ENCODE results near the gene CFAP161. TPM values are rescaled to one million over a fixed set of nuclear protein-coding genes. Genes with fewer than 3 reads are reported as not detected.
"Not testable (repeated sequence)": the region's sequence is repeated elsewhere in the genome, so short reads cannot be mapped to it uniquely, and the experiment has no call there.

Gene CFAP161
- total RNA-seq, 1 experiment from 2014 or later, result 2.7 TPM

DNA sequence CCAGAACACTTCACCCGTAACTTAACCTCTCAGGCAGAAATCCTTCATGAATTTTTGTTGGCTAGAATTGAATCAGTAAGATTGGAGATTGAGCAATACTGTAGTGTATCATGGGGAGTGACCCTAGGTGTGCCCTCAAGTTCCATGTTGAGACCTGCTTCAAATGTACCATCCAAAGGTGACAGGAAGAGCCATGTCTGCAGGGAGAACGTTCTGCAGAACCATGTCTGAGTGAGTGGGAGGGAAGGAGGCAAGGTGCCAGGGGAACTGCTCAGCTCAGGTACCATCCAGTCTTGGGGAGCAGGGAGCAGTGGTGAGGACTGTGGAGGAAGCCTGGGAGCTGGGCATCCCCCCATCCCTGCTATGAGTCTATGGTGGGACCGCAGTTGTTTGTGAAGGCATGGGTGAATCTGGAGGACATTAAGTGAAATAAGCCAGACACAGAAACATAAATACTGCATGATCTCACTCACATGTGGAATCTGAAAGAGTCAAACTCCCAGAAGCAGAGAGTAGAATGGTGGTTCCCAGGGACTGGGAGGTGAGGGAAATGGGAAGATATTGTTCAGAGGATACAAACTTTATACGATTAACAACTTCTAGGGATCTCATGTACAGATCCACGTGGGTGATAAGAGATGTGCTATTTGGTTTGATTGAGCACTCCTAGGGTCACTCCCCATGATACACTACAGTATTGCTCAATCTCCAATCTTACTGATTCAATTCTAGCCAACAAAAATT, 23.3 kb downstream of the CFAP161 start:
- DNase-seq (ENCODE audit: low read depth, low spot score) (no peak), ATAC-seq (no peak)
- no TSS peak for BruUV-seq (replicated peaks)
- Histone ChIP-seq H3K9me3 (ENCODE audit: control insufficient read depth, insufficient read depth, low read depth, low read length) (no peaks in the 10 kb centered on the region), H3K27me3 (ENCODE audit: control insufficient read depth, insufficient read depth, low read length) (no peaks in the 10 kb centered on the region), H3K4me3 (ENCODE audit: low read depth in 2 of 2, low read length in 2 of 2) (no peak overlapping the region), H3K27ac (ENCODE audit: low read length) (no peak overlapping the region), H3K36me3 (ENCODE audit: control insufficient read depth, insufficient read depth, low read length) (no peaks in the 10 kb centered on the region), H3K4me1 (ENCODE audit: control insufficient read depth, insufficient read depth, low read length) (no peaks in the 10 kb centered on the region)
- ChIA-PET POLR2A (no interaction called here), CTCF (interaction anchor here (3.0 kb wide), 1 partner anchor 109 kb away, joined by 48 read pairs; no protein-coding TSS in a partner anchor)
- no peak for TF ChIP-seq SIN3A (IDR thresholded peaks at IDR 0.05; ENCODE audit: borderline replicate concordance, insufficient read depth, low read depth, low read length)
- TF ChIP-seq, protein P1, sequence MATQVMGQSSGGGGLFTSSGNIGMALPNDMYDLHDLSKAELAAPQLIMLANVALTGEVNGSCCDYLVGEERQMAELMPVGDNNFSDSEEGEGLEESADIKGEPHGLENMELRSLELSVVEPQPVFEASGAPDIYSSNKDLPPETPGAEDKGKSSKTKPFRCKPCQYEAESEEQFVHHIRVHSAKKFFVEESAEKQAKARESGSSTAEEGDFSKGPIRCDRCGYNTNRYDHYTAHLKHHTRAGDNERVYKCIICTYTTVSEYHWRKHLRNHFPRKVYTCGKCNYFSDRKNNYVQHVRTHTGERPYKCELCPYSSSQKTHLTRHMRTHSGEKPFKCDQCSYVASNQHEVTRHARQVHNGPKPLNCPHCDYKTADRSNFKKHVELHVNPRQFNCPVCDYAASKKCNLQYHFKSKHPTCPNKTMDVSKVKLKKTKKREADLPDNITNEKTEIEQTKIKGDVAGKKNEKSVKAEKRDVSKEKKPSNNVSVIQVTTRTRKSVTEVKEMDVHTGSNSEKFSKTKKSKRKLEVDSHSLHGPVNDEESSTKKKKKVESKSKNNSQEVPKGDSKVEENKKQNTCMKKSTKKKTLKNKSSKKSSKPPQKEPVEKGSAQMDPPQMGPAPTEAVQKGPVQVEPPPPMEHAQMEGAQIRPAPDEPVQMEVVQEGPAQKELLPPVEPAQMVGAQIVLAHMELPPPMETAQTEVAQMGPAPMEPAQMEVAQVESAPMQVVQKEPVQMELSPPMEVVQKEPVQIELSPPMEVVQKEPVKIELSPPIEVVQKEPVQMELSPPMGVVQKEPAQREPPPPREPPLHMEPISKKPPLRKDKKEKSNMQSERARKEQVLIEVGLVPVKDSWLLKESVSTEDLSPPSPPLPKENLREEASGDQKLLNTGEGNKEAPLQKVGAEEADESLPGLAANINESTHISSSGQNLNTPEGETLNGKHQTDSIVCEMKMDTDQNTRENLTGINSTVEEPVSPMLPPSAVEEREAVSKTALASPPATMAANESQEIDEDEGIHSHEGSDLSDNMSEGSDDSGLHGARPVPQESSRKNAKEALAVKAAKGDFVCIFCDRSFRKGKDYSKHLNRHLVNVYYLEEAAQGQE (IDR thresholded peaks at IDR 0.05; ENCODE audit: insufficient read depth in 1 of 2, low read depth in 2 of 2, low read length in 1 of 2), result no peak
- TF ChIP-seq, protein P2, sequence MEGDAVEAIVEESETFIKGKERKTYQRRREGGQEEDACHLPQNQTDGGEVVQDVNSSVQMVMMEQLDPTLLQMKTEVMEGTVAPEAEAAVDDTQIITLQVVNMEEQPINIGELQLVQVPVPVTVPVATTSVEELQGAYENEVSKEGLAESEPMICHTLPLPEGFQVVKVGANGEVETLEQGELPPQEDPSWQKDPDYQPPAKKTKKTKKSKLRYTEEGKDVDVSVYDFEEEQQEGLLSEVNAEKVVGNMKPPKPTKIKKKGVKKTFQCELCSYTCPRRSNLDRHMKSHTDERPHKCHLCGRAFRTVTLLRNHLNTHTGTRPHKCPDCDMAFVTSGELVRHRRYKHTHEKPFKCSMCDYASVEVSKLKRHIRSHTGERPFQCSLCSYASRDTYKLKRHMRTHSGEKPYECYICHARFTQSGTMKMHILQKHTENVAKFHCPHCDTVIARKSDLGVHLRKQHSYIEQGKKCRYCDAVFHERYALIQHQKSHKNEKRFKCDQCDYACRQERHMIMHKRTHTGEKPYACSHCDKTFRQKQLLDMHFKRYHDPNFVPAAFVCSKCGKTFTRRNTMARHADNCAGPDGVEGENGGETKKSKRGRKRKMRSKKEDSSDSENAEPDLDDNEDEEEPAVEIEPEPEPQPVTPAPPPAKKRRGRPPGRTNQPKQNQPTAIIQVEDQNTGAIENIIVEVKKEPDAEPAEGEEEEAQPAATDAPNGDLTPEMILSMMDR (IDR thresholded peaks at IDR 0.05), result no peak
- TF ChIP-seq TCF7L2 (IDR thresholded peaks at IDR 0.05; ENCODE audit: low read depth, low read length), result no peak
- TF ChIP-seq POLR2AphosphoS5 (IDR thresholded peaks at IDR 0.05; ENCODE audit: low read depth, low read length), result no peak
- in situ Hi-C loops (cut with HindIII; ENCODE audit: low pct_unique_long_range_greater_than_20kb, low sequenced_read_pairs), result no loop called here
- intact Hi-C loops (cut with micrococcal nuclease; ENCODE audit: unreplicated experiment), result no loop called here

DNA sequence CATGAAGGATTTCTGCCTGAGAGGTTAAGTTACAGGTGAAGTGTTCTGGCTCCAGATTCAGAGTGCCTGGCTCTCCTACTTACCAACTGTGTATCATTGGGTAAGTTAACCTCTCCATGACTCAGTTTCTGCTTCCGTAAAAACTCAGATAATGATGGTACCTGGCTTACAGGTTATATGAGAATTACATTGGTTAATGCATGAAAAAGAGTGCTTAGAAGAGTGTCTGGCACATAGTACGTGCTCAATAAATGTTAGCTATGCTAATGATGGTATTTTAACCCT, 23.8 kb downstream of the CFAP161 start:
- no TSS peak for BruUV-seq (replicated peaks)
- intact Hi-C loops (cut with micrococcal nuclease; ENCODE audit: unreplicated experiment) (no loop called here), in situ Hi-C loops (cut with HindIII; ENCODE audit: low pct_unique_long_range_greater_than_20kb, low sequenced_read_pairs) (no loop called here)
- TF ChIP-seq TCF7L2 (IDR thresholded peaks at IDR 0.05; ENCODE audit: low read depth, low read length) (no peak), SIN3A (IDR thresholded peaks at IDR 0.05; ENCODE audit: borderline replicate concordance, insufficient read depth, low read depth, low read length) (no peak), POLR2AphosphoS5 (IDR thresholded peaks at IDR 0.05; ENCODE audit: low read depth, low read length) (no peak)
- TF ChIP-seq, protein P2 (IDR thresholded peaks at IDR 0.05), result no peak
- TF ChIP-seq, protein P1 (IDR thresholded peaks at IDR 0.05; ENCODE audit: insufficient read depth in 1 of 2, low read depth in 2 of 2, low read length in 1 of 2), result no peak
- CTCF ChIA-PET, result no interaction called here
- H3K27me3 ChIP-seq (ENCODE audit: control insufficient read depth, insufficient read depth, low read length), result no peaks in the 10 kb centered on the region
- no peak overlapping the region for H3K27ac ChIP-seq (ENCODE audit: low read length)
- POLR2A ChIA-PET, result no interaction called here
- no peaks in the 10 kb centered on the region for H3K4me1 ChIP-seq (ENCODE audit: control insufficient read depth, insufficient read depth, low read length)
- H3K9me3 ChIP-seq (ENCODE audit: control insufficient read depth, insufficient read depth, low read depth, low read length), result no peaks in the 10 kb centered on the region
- ATAC-seq, result no peak
- no peak for DNase-seq (ENCODE audit: low read depth, low spot score)
- H3K36me3 ChIP-seq (ENCODE audit: control insufficient read depth, insufficient read depth, low read length), result no peaks in the 10 kb centered on the region
- H3K4me3 ChIP-seq (ENCODE audit: low read depth in 2 of 2, low read length in 2 of 2), result no peak overlapping the region

DNA sequence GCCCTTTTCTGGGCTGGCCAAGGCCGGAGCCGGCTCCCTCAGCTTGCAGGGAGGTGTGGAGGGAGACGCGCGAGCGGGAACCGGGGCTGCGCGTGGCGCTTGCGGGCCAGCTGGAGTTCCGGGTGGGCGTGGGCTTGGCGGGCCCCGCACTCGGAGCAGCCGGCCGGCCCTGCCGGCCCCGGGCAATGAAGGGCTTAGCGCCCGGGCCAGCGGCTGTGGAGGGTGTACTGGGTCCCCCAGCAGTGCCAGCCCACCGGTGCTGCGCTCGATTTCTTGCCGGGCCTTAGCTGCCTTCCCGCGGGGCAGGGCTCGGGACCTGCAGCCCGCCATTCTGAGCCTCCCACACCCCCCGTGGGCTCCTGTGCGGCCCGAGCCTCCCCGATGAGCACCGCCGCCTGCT, 24.5 kb downstream of the CFAP161 start:
- H3K4me3 ChIP-seq (ENCODE audit: low read depth in 2 of 2, low read length in 2 of 2); POLR2A ChIA-PET; H3K4me1 ChIP-seq (ENCODE audit: control insufficient read depth, insufficient read depth, low read length); ATAC-seq; H3K36me3 ChIP-seq (ENCODE audit: control insufficient read depth, insufficient read depth, low read length); in situ Hi-C loops (cut with HindIII; ENCODE audit: low pct_unique_long_range_greater_than_20kb, low sequenced_read_pairs); intact Hi-C loops (cut with micrococcal nuclease; ENCODE audit: unreplicated experiment); CTCF ChIA-PET; H3K27ac ChIP-seq (ENCODE audit: low read length); DNase-seq (ENCODE audit: low read depth, low spot score); H3K9me3 ChIP-seq (ENCODE audit: control insufficient read depth, insufficient read depth, low read depth, low read length); H3K27me3 ChIP-seq (ENCODE audit: control insufficient read depth, insufficient read depth, low read length); BruUV-seq (replicated peaks): not testable (repeated sequence)
